IPS-18a (cell line): Measurements from ENCODE around the gene ZFY.

Experiments
- H3K27ac ChIP-seq: one replicate; pipeline ENCODE4 v1.5.1; 2013; ENCODE audit warnings: low read length
- H3K27me3 ChIP-seq: one replicate; pipeline ENCODE4 v1.6.1; 2013; ENCODE audit warnings: mild to moderate bottlenecking, low read length; ENCODE audit not compliant: control insufficient read depth, insufficient read depth
- H3K36me3 ChIP-seq: one replicate; pipeline ENCODE4 v1.6.1; 2013; ENCODE audit warnings: low read depth, low read length; ENCODE audit not compliant: control insufficient read depth
- H3K4me1 ChIP-seq: one replicate; pipeline ENCODE4 v1.6.1; 2013; ENCODE audit warnings: low read depth, low read length; ENCODE audit not compliant: control insufficient read depth
- H3K4me3 ChIP-seq: one replicate; pipeline ENCODE4 v1.5.1; 2013; ENCODE audit warnings: low read length
- H3K9ac ChIP-seq: one replicate; pipeline ENCODE4 v1.6.1; 2013; ENCODE audit warnings: mild to moderate bottlenecking, low read length, moderate library complexity
- H3K9me3 ChIP-seq: one replicate; pipeline ENCODE4 v1.6.1; 2013; ENCODE audit warnings: low read depth, low read length; ENCODE audit not compliant: control insufficient read depth

The ZFY gene

GRCh38 chrY:2934861-2935715, at the start of gene ZFY:
TSS of gene ZFY (plus strand) at chrY:2935381. CDS start at chrY:2953937, 18,556 bp downstream.
- no peak within 1 kb of the TSS for H3K27ac ChIP-seq

DNA sequence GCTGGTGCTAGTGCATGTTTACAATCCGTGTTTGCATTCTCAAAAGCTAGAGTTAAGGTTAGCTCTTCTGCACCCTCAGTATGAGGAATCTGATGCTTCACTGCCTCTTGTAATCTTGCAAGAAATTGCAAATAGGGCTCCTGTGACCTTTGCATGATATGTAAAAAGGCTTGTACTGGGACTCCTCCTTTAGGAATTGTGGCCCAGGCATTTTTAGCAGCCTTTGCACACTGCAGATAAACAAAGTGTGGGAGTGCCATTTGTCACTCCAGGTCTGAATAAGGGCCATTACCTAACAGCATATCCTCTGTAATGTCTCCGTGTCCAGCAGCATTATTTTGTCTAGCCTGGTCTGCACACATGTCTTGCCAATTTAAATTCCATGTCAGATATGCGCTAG, 49.3 kb upstream of the ZFY start:
- Histone ChIP-seq H3K27me3 (no peaks in the 10 kb centered on the region), H3K9me3 (no peaks in the 10 kb centered on the region), H3K9ac (no peak overlapping the region), H3K4me1 (no peaks in the 10 kb centered on the region), H3K4me3 (no peak overlapping the region), H3K36me3 (no peaks in the 10 kb centered on the region), H3K27ac (no peak overlapping the region)

More at GRCh38 chrY:2934861-2935715, at the start of gene ZFY:
- Histone ChIP-seq H3K27me3 (no peaks in the 10 kb centered on the region), H3K4me3 (no peak within 1 kb of the TSS), H3K36me3 (no peaks in the 10 kb centered on the region), H3K9ac (no peak within 1 kb of the TSS), H3K4me1 (no peaks in the 10 kb centered on the region), H3K9me3 (no peaks in the 10 kb centered on the region)

DNA sequence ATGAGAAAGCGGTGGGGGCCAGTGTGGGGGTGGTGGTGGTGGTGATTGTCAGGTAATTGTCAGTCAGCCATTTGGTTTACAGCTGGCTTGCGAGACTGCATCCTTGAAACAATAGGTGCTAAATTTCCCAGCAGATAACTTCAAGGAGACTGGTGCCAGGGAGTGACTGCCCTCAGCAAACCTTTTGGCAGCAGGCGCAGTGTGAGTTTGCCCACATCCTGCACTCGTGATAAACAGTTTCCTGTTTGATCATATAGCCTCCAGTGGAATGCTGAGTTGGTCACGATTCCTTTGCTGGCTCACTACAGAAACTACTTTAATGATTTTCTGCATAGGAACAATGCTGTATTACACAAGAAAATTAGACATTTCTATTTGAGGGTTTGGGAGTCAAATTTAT, 47.8 kb upstream of the ZFY start:
- Histone ChIP-seq H3K4me3 (no peak overlapping the region), H3K9me3 (no peaks in the 10 kb centered on the region), H3K36me3 (no peaks in the 10 kb centered on the region), H3K27me3 (no peaks in the 10 kb centered on the region), H3K9ac (no peak overlapping the region), H3K27ac (no peak overlapping the region), H3K4me1 (no peaks in the 10 kb centered on the region)

- H3K4me3 ChIP-seq: no peak overlapping the region
- H3K36me3 ChIP-seq: no peaks in the 10 kb centered on the region
- no peak overlapping the region for H3K27ac ChIP-seq
- H3K4me1 ChIP-seq: no peaks in the 10 kb centered on the region
- H3K9me3 ChIP-seq: no peaks in the 10 kb centered on the region
- no peaks in the 10 kb centered on the region for H3K27me3 ChIP-seq
- no peak overlapping the region for H3K9ac ChIP-seq
Observed at GRCh38 chrY:2887955-2888354, 47.2 kb upstream of the ZFY start.

DNA sequence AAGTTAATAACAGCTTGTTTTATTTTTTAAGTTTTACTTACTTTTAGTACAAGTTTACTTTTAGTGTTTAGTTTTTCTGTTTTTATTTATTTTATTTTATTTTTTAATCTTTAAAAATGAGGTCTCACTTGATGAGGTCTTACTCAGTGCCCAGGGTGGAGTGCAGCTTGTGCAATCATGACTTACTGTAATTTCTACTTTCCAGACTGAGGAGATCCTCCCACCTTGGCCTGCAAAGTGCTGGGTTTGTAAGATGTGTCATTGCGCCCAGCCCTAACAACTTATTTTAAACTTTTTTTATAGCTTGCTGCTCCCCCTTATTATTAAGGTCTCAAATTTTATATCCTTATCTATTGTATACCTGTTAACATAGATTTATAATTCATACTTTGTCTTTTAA, 41.7 kb upstream of the ZFY start:
- no peaks in the 10 kb centered on the region for H3K36me3 ChIP-seq
- H3K9ac ChIP-seq: no peak overlapping the region
- no peak overlapping the region for H3K4me3 ChIP-seq
- H3K9me3 ChIP-seq: no peaks in the 10 kb centered on the region
- H3K4me1 ChIP-seq: no peaks in the 10 kb centered on the region
- no peaks in the 10 kb centered on the region for H3K27me3 ChIP-seq
- no peak overlapping the region for H3K27ac ChIP-seq

DNA sequence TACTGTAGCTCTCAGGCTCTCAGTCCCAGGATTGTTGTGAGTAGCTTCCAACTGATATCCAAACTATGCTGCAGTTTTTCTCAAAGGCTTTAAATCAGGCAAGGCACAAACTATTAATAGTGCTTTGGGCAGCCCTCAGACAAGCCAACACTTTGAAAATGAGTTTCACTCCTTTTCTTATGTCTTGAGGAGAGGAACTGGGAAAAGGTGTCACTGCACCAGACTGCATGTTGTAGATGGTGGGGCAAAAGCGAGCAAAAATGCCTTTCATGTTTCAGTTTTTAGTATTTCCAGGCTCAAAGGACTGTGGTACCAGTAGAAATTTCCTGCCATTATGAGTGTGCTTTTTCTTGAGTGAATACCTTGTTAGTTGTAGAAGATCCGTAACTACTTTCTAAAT, 39.1 kb upstream of the ZFY start:
- Histone ChIP-seq H3K9ac (no peak overlapping the region), H3K4me3 (no peak overlapping the region), H3K4me1 (no peaks in the 10 kb centered on the region), H3K9me3 (no peaks in the 10 kb centered on the region), H3K36me3 (no peaks in the 10 kb centered on the region), H3K27me3 (no peaks in the 10 kb centered on the region), H3K27ac (no peak overlapping the region)

- H3K27ac ChIP-seq: no peak overlapping the region
- H3K4me3 ChIP-seq: no peak overlapping the region
- no peaks in the 10 kb centered on the region for H3K4me1 ChIP-seq
- H3K9ac ChIP-seq: no peak overlapping the region
- no peaks in the 10 kb centered on the region for H3K9me3 ChIP-seq
- no peaks in the 10 kb centered on the region for H3K36me3 ChIP-seq
- no peaks in the 10 kb centered on the region for H3K27me3 ChIP-seq
Observed at GRCh38 chrY:2907356-2907755, 27.8 kb upstream of the ZFY start.

- H3K27me3 ChIP-seq: no peaks in the 10 kb centered on the region
- H3K27ac ChIP-seq: no peak overlapping the region
- H3K9me3 ChIP-seq: no peaks in the 10 kb centered on the region
- H3K4me1 ChIP-seq: no peaks in the 10 kb centered on the region
- no peaks in the 10 kb centered on the region for H3K36me3 ChIP-seq
- H3K4me3 ChIP-seq: no peak overlapping the region
- H3K9ac ChIP-seq: no peak overlapping the region
Observed at GRCh38 chrY:2913066-2913815, 21.9 kb upstream of the ZFY start.

GRCh38 chrY:2934078-2934477, 1.1 kb upstream of the ZFY start:
- H3K36me3 ChIP-seq: no peaks in the 10 kb centered on the region
- H3K9ac ChIP-seq: no peak overlapping the region
- H3K4me3 ChIP-seq: no peak overlapping the region

DNA sequence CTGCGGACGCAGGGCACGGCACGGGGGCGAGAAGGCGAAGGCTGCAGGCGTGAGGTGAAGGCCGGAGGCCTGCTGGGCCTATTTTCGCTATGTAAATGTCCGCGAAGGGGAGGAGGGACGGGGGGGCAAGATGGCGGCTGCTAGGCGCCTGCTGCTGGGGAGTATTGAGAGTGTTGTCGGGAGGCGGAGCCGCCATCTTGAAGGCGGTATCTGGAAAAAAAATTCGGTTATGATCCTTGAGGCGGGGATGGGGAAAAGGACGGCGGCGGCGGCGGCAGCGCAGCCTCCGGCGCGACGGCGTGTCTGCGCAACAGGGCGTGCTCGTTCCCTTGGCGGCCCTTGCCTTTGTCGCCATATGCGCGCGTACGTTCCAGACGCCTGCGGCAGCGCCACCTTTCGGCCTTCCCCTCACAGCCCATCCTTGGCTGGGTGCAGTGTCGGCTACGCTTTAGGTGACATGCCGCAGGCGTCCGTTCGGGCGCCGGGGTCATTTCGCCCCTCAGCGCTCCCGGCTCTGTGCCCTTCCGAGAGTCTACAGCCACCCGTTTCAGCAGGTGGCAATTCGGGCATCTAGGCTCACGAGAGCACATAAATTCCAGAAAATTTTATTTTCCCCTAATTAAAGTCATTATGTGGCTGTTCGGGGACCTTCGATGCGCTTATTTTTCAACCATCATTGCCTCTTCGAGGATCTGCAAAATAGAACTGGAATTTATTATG, 695 bp downstream of the ZFY start:
- Histone ChIP-seq H3K9me3 (no peaks in the 10 kb centered on the region), H3K4me3 (no peak overlapping the region), H3K27me3 (no peaks in the 10 kb centered on the region), H3K27ac (no peak overlapping the region), H3K4me1 (no peaks in the 10 kb centered on the region), H3K36me3 (no peaks in the 10 kb centered on the region), H3K9ac (no peak overlapping the region)

More at GRCh38 chrY:2934078-2934477, 1.1 kb upstream of the ZFY start:
- H3K9me3 ChIP-seq: no peaks in the 10 kb centered on the region
- H3K27ac ChIP-seq: no peak overlapping the region
- H3K27me3 ChIP-seq: no peaks in the 10 kb centered on the region
- H3K4me1 ChIP-seq: no peaks in the 10 kb centered on the region

DNA sequence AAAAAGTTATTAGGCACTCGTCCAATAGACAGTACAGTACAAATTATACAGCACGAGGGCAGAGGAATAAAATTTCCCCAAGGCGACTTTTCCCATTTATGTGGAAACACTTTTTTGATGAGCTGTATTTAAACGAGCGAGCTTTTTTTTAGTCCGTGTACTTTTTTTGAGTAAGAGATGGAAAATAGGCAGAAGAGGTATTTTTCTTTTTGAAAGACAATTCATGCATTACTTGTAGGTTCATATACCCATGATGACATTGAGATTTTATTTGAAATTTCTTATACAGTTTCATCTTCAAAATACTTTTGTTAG, 1.2 kb downstream of the ZFY start:
- Histone ChIP-seq H3K9ac (no peak overlapping the region), H3K4me3 (no peak overlapping the region), H3K4me1 (no peaks in the 10 kb centered on the region), H3K9me3 (no peaks in the 10 kb centered on the region), H3K27me3 (no peaks in the 10 kb centered on the region), H3K36me3 (no peaks in the 10 kb centered on the region), H3K27ac (no peak overlapping the region)
